Neutrophil (primary cell): ENCODE results near the gene NUP93.

Experiments
- H3K27ac ChIP-seq: fragments of 200-600 bp; sonication (generic); 2 replicates; pipeline ENCODE4 v1.5.1; 2016; ENCODE audit warnings: mild to moderate bottlenecking, moderate library complexity
- H3K27me3 ChIP-seq: fragments of 200-600 bp; sonication (generic); 2 replicates; pipeline ENCODE4 v1.6.0; 2016; ENCODE audit warnings: mild to moderate bottlenecking
- H3K36me3 ChIP-seq: fragments of 200-600 bp; sonication (generic); 2 replicates; pipeline ENCODE4 v1.5.1; 2017
- H3K4me1 ChIP-seq, 2 experiments: fragments of 200-600 bp in 1 of 2; sonication (generic) in 1 of 2; 1 replicate in 1 of 2; 2 replicates in 1 of 2; pipeline versions ENCODE4 v1.5.1 to v1.6.1; 2013 to 2016; ENCODE audit warnings: low read depth in 1 of 2, low read length in 1 of 2, mild to moderate bottlenecking in 1 of 2, moderate library complexity in 1 of 2; ENCODE audit not compliant: control insufficient read depth in 1 of 2, insufficient read depth in 1 of 2
- H3K4me3 ChIP-seq, 2 experiments: fragments of 200-600 bp in 1 of 2; sonication (generic) in 1 of 2; 1 replicate in 1 of 2; 2 replicates in 1 of 2; pipeline ENCODE4 v1.5.1; 2013 to 2016; ENCODE audit warnings: low read depth in 1 of 2, low read length in 1 of 2, mild to moderate bottlenecking in 1 of 2, moderate library complexity in 1 of 2
- H3K9me3 ChIP-seq: fragments of 200-600 bp; sonication (generic); 2 replicates; pipeline ENCODE4 v1.5.1; 2016
- CTCF ChIP-seq: fragments of 200-600 bp; sonication (generic); IDR thresholded peaks from 2 replicates; pipeline ENCODE4 v1.5.1; 2016; ENCODE audit warnings: antibody characterized with exemption

NUP93 gene

GRCh38 chr16:56888806-56889205 lies 158.9 kb downstream of the NUP93 start:
- Histone ChIP-seq H3K4me1 (no peaks in the 10 kb centered on the region), H3K4me3 (no peak overlapping the region)

GRCh38 chr16:56889206-56889605 lies 159.3 kb downstream of the NUP93 start:
- Histone ChIP-seq H3K4me1 (no peaks in the 10 kb centered on the region), H3K27me3 (no peaks in the 10 kb centered on the region), H3K27ac (no peak overlapping the region), H3K4me3 (no peak overlapping the region), H3K36me3 (no peaks in the 10 kb centered on the region), H3K9me3 (no peaks in the 10 kb centered on the region)
- TF ChIP-seq CTCF = no peak

More at GRCh38 chr16:56888806-56889205, 158.9 kb downstream of the NUP93 start:
- no peaks in the 10 kb centered on the region for H3K9me3 ChIP-seq
- no peak for TF ChIP-seq CTCF
- no peak overlapping the region for H3K27ac ChIP-seq
- H3K36me3 ChIP-seq = no peaks in the 10 kb centered on the region
- no peaks in the 10 kb centered on the region for H3K27me3 ChIP-seq

- Histone ChIP-seq H3K9me3 (no peaks in the 10 kb centered on the region), H3K4me3 (no peak overlapping the region), H3K4me1 (no peaks in the 10 kb centered on the region), H3K36me3 (no peaks in the 10 kb centered on the region), H3K27me3 (no peaks in the 10 kb centered on the region), H3K27ac (no peak overlapping the region)
- no peak for TF ChIP-seq CTCF
These were observed 161.8 kb downstream of the NUP93 start for GRCh38 chr16:56891685-56892084.

- no peaks in the 10 kb centered on the region for H3K9me3 ChIP-seq
- no peak overlapping the region for H3K4me3 ChIP-seq
- H3K27me3 ChIP-seq = no peaks in the 10 kb centered on the region
- H3K27ac ChIP-seq = no peak overlapping the region
- no peaks in the 10 kb centered on the region for H3K4me1 ChIP-seq
- no peak for TF ChIP-seq CTCF
- no peaks in the 10 kb centered on the region for H3K36me3 ChIP-seq
These were observed 162.8 kb downstream of the NUP93 start for GRCh38 chr16:56892705-56893104.

- H3K27ac ChIP-seq = no peak overlapping the region
- H3K4me3 ChIP-seq = no peak overlapping the region
- no peaks in the 10 kb centered on the region for H3K36me3 ChIP-seq
- no peaks in the 10 kb centered on the region for H3K4me1 ChIP-seq
- no peaks in the 10 kb centered on the region for H3K27me3 ChIP-seq
- no peak for TF ChIP-seq CTCF
- no peaks in the 10 kb centered on the region for H3K9me3 ChIP-seq
These were observed 164.5 kb downstream of the NUP93 start for GRCh38 chr16:56894331-56894917.

- no peaks in the 10 kb centered on the region for H3K36me3 ChIP-seq
- H3K27me3 ChIP-seq = peaks cover 12% of the 10 kb centered on the region
- H3K4me1 ChIP-seq = no peaks in the 10 kb centered on the region
- no peak for TF ChIP-seq CTCF
- no peaks in the 10 kb centered on the region for H3K9me3 ChIP-seq
- no peak overlapping the region for H3K27ac ChIP-seq
- H3K4me3 ChIP-seq = no peak overlapping the region
These were observed 165.9 kb downstream of the NUP93 start for GRCh38 chr16:56895813-56896212.
